Measurements from ENCODE around the gene WDR13. TPM values are rescaled to one million over a fixed set of nuclear protein-coding genes. Genes with fewer than 3 reads are reported as not detected.

The WDR13 gene
- total RNA-seq (2022; extraction: Qiagen RNA extraction), result 60.8 to 87.8 TPM (median 79.6 TPM) in 5 replicates

DNA sequence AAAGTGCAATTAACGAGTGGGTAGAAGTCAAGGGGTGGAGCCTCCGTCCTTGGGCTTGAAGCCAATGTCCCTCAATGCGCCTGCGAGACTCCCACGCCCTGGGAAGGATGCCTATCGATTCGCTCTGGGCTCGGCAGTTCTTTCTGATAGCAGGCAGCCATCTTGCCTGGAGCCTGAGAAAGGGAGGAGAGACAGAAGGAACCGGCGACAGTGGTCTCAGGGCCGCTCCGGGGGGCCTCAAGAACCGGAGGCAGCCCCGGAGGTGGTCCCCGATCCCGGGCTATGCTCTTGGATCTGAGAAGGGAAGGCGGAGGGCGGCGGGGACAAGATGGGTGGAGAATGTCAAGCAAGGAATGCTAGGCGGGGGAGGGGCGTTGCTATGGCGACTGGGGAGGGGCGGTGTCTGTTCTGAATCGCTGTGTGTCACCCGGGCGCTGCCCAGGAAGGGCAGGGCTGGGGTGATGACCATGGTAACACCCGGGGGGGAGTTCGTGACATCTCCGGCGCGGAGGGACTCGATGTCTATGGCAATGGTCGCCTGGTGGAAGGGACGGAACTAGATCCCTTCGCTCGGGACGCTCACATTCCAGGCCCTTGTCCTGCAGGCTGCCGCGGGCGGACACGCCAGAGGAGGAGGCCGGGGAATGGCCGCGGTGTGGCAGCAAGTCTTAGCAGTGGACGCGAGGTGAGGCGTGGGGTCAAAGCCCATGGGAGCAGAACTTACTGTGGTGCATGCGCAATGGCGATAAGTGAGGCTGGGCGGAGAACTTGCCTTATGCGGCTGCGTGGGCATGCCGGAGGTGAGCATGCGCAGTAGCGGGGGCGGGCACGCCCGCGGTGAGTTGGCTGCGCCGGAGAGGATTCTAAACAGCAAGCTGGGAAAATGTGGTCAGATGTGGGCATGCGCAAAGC is at the start of gene WDR13:
TSS of gene WDR13 (plus strand) at position 140 of the 912 bp plus-strand sequence. CDS start at position 645, 505 bp downstream.

DNA sequence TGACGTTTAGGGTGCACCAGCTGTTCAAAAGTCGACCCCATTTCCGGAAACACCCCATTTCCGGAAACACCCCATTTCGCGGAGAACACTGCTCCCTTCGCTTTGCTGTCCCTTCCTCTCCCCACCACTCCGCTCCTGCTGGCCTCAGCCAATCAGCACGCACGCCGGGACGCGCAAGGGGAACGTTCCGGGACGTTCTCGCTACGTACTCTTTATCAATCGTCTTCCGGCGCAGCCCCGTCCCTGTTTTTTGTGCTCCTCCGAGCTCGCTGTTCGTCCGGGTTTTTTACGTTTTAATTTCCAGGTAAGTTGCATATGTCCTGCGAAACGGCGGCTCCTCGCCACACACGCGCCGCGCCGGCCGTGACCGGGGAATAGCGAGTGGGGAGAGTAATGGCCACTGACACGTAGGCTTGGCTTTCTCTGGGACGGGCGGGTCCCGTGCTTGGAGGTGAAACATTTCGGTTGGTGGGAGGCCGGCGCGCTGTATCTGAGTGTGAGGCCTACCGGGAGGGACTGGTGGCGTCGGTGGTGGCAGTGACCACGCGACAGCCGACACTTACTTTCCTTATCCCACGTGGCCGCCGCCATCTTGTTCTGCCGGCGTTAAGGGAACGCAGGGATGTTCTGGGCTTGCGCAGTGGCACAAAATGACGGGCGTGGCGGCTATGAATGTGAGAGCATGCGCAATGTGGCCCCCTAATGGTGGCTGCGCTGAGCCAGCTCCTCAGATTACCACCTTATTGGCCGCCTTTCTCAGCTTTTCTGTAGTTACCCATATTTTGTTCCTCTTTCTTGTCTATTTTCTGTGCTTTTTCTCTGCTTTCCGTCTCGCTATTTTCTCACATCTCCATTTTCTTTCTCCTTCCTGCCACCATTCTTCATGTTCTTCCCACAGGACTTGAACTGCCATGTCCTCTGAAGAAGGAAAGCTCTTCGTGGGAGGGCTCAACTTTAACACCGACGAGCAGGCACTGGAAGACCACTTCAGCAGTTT is 22.7 kb upstream of the WDR13 start, which contains the start of gene RBM3:
TSS of gene RBM3 (plus strand) at position 215 of the 997 bp plus-strand sequence. CDS start at position 912, 697 bp downstream.

Other genes starting within 250 kb of the WDR13 start
- gene SSX3, start 240.8 kb upstream of the WDR13 start, total RNA-seq (2022; extraction: Qiagen RNA extraction), result not detected in 5 replicates
- gene SSX4, start 214.0 kb upstream of the WDR13 start, total RNA-seq (2022; extraction: Qiagen RNA extraction), result not detected in 5 replicates
- not detected in 5 replicates for gene SSX4B, start 185.5 kb upstream of the WDR13 start, total RNA-seq (2022; extraction: Qiagen RNA extraction)
- 0.08 to 0.24 TPM (median 0.18 TPM) in 4 of 5 replicates, not detected in the other for gene SLC38A5, start 127.2 kb upstream of the WDR13 start, total RNA-seq (2022; extraction: Qiagen RNA extraction)
- gene FTSJ1, start 121.3 kb upstream of the WDR13 start, total RNA-seq (2022; extraction: Qiagen RNA extraction), result 66.2 to 74.4 TPM (median 71.2 TPM) in 5 replicates
- 14.2 to 17.5 TPM (median 15.9 TPM) in 5 replicates for gene PORCN, start 88.5 kb upstream of the WDR13 start, total RNA-seq (2022; extraction: Qiagen RNA extraction)
- gene EBP, start 75.7 kb upstream of the WDR13 start, total RNA-seq (2022; extraction: Qiagen RNA extraction), result 126 to 150 TPM (median 136 TPM) in 5 replicates
- gene TBC1D25, start 57.8 kb upstream of the WDR13 start, total RNA-seq (2022; extraction: Qiagen RNA extraction), result 11.0 to 14.9 TPM (median 13.3 TPM) in 5 replicates
- gene RBM3, start 23.0 kb upstream of the WDR13 start, total RNA-seq (2022; extraction: Qiagen RNA extraction), result 309 to 586 TPM (median 363 TPM) in 5 replicates
- 0.30 to 0.42 TPM (median 0.36 TPM) in 4 of 5 replicates, not detected in the other for gene WAS, start 86.3 kb downstream of the WDR13 start, total RNA-seq (2022; extraction: Qiagen RNA extraction)
- gene SUV39H1, start 99.2 kb downstream of the WDR13 start, total RNA-seq (2022; extraction: Qiagen RNA extraction), result 20.5 to 25.3 TPM (median 24.6 TPM) in 5 replicates
- gene GLOD5, start 164.3 kb downstream of the WDR13 start, total RNA-seq (2022; extraction: Qiagen RNA extraction), result not detected in 5 replicates
- gene GATA1, start 189.1 kb downstream of the WDR13 start, total RNA-seq (2022; extraction: Qiagen RNA extraction), result not detected in 5 replicates
- gene HDAC6, start 204.6 kb downstream of the WDR13 start, total RNA-seq (2022; extraction: Qiagen RNA extraction), result 22.4 to 35.6 TPM (median 31.8 TPM) in 5 replicates
- 0.06 to 0.15 TPM (median 0.07 TPM) in 3 of 5 replicates, not detected in the others for gene ERAS, start 229.0 kb downstream of the WDR13 start, total RNA-seq (2022; extraction: Qiagen RNA extraction)
- 16.0 to 47.0 TPM (median 40.7 TPM) in 5 replicates for gene PCSK1N, start 238.1 kb downstream of the WDR13 start, total RNA-seq (2022; extraction: Qiagen RNA extraction)

Data from A549 treated with dexamethasone at 1 μM for 4 hours (cell line).